Panc1 (cell line): ENCODE results near the gene CHSY3.

Experiments
- POLR2AphosphoS5 ChIP-seq: IDR thresholded peaks from 2 replicates; pipeline ENCODE4 v1.6.1; 2012; ENCODE audit warnings: mild to moderate bottlenecking, low read depth, low read length, moderate library complexity
- TF ChIP-seq, protein P1 (sequence below): fragments of 450-650 bp; IDR thresholded peaks from 2 replicates; pipeline ENCODE4 v1.5.1; 2017; ENCODE audit warnings: mild to moderate bottlenecking
- TF ChIP-seq, protein P2 (sequence below), 2 experiments: IDR thresholded peaks; 2 replicates each; pipeline ENCODE4 v1.6.1; 2011 to 2012; ENCODE audit warnings: low read depth in 2 of 2, control low read depth in 1 of 2, low read length in 1 of 2, mild to moderate bottlenecking in 1 of 2, moderate library complexity in 1 of 2; ENCODE audit not compliant: insufficient read depth in 1 of 2

DNA sequence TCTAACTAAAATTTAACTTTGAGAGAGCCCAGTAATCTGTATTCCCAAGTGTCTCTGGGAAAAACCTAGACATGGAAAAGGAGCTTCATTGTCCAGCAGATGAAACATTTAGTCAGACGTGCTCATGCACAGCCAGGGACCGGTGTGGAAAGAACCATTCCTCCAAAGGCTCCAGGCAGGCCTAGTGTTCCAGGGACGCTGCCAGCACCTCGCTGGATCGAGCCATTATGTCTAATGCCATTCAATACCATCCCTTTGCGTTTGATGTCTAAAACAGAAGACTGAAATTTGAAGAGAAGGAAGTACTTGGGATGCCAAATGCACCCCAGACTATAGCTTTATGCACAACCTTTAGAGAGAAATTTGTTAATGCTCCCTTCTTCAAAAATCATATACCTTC lies 1.4 kb upstream of the CHSY3 start:
- TF ChIP-seq, protein P1, sequence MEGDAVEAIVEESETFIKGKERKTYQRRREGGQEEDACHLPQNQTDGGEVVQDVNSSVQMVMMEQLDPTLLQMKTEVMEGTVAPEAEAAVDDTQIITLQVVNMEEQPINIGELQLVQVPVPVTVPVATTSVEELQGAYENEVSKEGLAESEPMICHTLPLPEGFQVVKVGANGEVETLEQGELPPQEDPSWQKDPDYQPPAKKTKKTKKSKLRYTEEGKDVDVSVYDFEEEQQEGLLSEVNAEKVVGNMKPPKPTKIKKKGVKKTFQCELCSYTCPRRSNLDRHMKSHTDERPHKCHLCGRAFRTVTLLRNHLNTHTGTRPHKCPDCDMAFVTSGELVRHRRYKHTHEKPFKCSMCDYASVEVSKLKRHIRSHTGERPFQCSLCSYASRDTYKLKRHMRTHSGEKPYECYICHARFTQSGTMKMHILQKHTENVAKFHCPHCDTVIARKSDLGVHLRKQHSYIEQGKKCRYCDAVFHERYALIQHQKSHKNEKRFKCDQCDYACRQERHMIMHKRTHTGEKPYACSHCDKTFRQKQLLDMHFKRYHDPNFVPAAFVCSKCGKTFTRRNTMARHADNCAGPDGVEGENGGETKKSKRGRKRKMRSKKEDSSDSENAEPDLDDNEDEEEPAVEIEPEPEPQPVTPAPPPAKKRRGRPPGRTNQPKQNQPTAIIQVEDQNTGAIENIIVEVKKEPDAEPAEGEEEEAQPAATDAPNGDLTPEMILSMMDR, result no peak
- no peak for TF ChIP-seq POLR2AphosphoS5
- TF ChIP-seq, protein P2, sequence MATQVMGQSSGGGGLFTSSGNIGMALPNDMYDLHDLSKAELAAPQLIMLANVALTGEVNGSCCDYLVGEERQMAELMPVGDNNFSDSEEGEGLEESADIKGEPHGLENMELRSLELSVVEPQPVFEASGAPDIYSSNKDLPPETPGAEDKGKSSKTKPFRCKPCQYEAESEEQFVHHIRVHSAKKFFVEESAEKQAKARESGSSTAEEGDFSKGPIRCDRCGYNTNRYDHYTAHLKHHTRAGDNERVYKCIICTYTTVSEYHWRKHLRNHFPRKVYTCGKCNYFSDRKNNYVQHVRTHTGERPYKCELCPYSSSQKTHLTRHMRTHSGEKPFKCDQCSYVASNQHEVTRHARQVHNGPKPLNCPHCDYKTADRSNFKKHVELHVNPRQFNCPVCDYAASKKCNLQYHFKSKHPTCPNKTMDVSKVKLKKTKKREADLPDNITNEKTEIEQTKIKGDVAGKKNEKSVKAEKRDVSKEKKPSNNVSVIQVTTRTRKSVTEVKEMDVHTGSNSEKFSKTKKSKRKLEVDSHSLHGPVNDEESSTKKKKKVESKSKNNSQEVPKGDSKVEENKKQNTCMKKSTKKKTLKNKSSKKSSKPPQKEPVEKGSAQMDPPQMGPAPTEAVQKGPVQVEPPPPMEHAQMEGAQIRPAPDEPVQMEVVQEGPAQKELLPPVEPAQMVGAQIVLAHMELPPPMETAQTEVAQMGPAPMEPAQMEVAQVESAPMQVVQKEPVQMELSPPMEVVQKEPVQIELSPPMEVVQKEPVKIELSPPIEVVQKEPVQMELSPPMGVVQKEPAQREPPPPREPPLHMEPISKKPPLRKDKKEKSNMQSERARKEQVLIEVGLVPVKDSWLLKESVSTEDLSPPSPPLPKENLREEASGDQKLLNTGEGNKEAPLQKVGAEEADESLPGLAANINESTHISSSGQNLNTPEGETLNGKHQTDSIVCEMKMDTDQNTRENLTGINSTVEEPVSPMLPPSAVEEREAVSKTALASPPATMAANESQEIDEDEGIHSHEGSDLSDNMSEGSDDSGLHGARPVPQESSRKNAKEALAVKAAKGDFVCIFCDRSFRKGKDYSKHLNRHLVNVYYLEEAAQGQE (IDR thresholded peaks at IDR 0.05; ENCODE audit: insufficient read depth in 1 of 2, low read depth in 2 of 2, low read length in 1 of 2), result no peak
